Smooth muscle cell of the brain vasculature (primary cell): ENCODE data around the gene IGSF9.

ENCODE experiments used
- DNase-seq: peaks from one replicate; pipeline ENCODE4 v3.0.0-alpha.2; 2012; ENCODE audit warnings: low read depth, low spot score

IGSF9 gene

GRCh38 chr1:159972443-159973205 lies 27.2 kb upstream of the IGSF9 start:
- no peak for DNase-seq

- DNase-seq = no peak
These were observed 25.5 kb upstream of the IGSF9 start for GRCh38 chr1:159970932-159971342.

GRCh38 chr1:159968901-159969300 lies 23.5 kb upstream of the IGSF9 start:
- no peak for DNase-seq

- DNase-seq = no peak
These were observed 19.9 kb upstream of the IGSF9 start for GRCh38 chr1:159965263-159965662.

GRCh38 chr1:159964144-159964543 lies 18.7 kb upstream of the IGSF9 start:
- no peak for DNase-seq

- DNase-seq = no peak
These were observed 16.8 kb upstream of the IGSF9 start for GRCh38 chr1:159962176-159962575.

- no peak for DNase-seq
These were observed 16.2 kb upstream of the IGSF9 start for GRCh38 chr1:159961636-159962035.

GRCh38 chr1:159960721-159961381 lies 15.4 kb upstream of the IGSF9 start:
- no peak for DNase-seq

- no peak for DNase-seq
These were observed 14.0 kb upstream of the IGSF9 start for GRCh38 chr1:159959451-159959850.

- DNase-seq = no peak
These were observed 13.4 kb upstream of the IGSF9 start for GRCh38 chr1:159958719-159959380.

- no peak for DNase-seq
These were observed 12.4 kb upstream of the IGSF9 start for GRCh38 chr1:159957824-159958268.

GRCh38 chr1:159955456-159955855 lies 10.0 kb upstream of the IGSF9 start:
- DNase-seq = no peak

- no peak for DNase-seq
These were observed 8.4 kb upstream of the IGSF9 start, which contains the start of gene SLAMF9 for GRCh38 chr1:159953536-159954515. TSS of gene SLAMF9 (minus strand) at chr1:159954237. CDS start at chr1:159954137, 100 bp downstream.

- DNase-seq = no peak
These were observed 7.5 kb upstream of the IGSF9 start for GRCh38 chr1:159952932-159953331.

- DNase-seq = no peak
These were observed 6.1 kb upstream of the IGSF9 start for GRCh38 chr1:159951551-159951950.

- DNase-seq = no peak
These were observed 5.6 kb upstream of the IGSF9 start for GRCh38 chr1:159951016-159951415.

GRCh38 chr1:159949981-159950381 lies 4.6 kb upstream of the IGSF9 start:
- DNase-seq = no peak

- no peak for DNase-seq
These were observed 3.7 kb upstream of the IGSF9 start for GRCh38 chr1:159949123-159949522.

GRCh38 chr1:159947942-159948341 lies 2.5 kb upstream of the IGSF9 start:
- DNase-seq = no peak

- no peak for DNase-seq
These were observed 1.1 kb upstream of the IGSF9 start for GRCh38 chr1:159946242-159947187.
